GM10266 (cell line): Measurements from ENCODE around the gene ZMAT2.

ENCODE experiments used
- DNase-seq: peaks from one replicate; pipeline ENCODE4 v3.0.0; 2012; ENCODE audit errors: extremely low spot score
- TF ChIP-seq, protein P1 (sequence below): IDR thresholded peaks from 2 replicates; pipeline ENCODE4 v1.5.1; 2012; ENCODE audit warnings: mild to moderate bottlenecking, low read depth; ENCODE audit not compliant: control insufficient read depth, insufficient read depth; ENCODE audit errors: missing control alignments

ZMAT2 gene

GRCh38 chr5:140737486-140737885, 37.2 kb downstream of the ZMAT2 start:
- DNase-seq: no peak
- TF ChIP-seq, protein P1, sequence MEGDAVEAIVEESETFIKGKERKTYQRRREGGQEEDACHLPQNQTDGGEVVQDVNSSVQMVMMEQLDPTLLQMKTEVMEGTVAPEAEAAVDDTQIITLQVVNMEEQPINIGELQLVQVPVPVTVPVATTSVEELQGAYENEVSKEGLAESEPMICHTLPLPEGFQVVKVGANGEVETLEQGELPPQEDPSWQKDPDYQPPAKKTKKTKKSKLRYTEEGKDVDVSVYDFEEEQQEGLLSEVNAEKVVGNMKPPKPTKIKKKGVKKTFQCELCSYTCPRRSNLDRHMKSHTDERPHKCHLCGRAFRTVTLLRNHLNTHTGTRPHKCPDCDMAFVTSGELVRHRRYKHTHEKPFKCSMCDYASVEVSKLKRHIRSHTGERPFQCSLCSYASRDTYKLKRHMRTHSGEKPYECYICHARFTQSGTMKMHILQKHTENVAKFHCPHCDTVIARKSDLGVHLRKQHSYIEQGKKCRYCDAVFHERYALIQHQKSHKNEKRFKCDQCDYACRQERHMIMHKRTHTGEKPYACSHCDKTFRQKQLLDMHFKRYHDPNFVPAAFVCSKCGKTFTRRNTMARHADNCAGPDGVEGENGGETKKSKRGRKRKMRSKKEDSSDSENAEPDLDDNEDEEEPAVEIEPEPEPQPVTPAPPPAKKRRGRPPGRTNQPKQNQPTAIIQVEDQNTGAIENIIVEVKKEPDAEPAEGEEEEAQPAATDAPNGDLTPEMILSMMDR: no peak

GRCh38 chr5:140741967-140742366, 41.7 kb downstream of the ZMAT2 start:
- TF ChIP-seq, protein P1: no peak
- no peak for DNase-seq

- no peak for DNase-seq
- TF ChIP-seq, protein P1: no peak
These were observed 53.3 kb downstream of the ZMAT2 start for GRCh38 chr5:140753561-140753960.
